Memory B cell (primary cell): ENCODE measurements around the gene AFAP1L2.

ENCODE experiments used
- ATAC-seq: fragments of 150-1000 bp; cut with Tn5 transposase; 2 replicates; pipeline ENCODE4 v1.10.0; 2021; ENCODE audit warnings: low read depth, mild to moderate bottlenecking, moderate library complexity
- DNase-seq, 2 donors: peaks; one replicate each; pipeline ENCODE4 v3.0.0; 2022; ENCODE audit warnings: low spot score in 2 of 2
- H3K27ac Mint-ChIP-seq: one replicate; pipeline ENCODE4 v1.8.0; 2022; ENCODE audit warnings: mild to moderate bottlenecking, moderate library complexity, mixed read lengths
- H3K27me3 Mint-ChIP-seq: one replicate; pipeline ENCODE4 v1.8.0; 2022; ENCODE audit warnings: mixed read lengths
- H3K36me3 Mint-ChIP-seq: one replicate; pipeline ENCODE4 v1.8.0; 2022; ENCODE audit warnings: mild to moderate bottlenecking, mixed read lengths
- H3K4me1 Mint-ChIP-seq: one replicate; pipeline ENCODE4 v1.8.0; 2022; ENCODE audit warnings: mixed read lengths
- H3K4me3 Mint-ChIP-seq: one replicate; pipeline ENCODE4 v1.8.0; 2022; ENCODE audit warnings: mild to moderate bottlenecking, moderate library complexity, mixed read lengths
- H3K9me3 Mint-ChIP-seq: one replicate; pipeline ENCODE4 v1.8.0; 2022; ENCODE audit warnings: mixed read lengths

AFAP1L2 gene

DNA sequence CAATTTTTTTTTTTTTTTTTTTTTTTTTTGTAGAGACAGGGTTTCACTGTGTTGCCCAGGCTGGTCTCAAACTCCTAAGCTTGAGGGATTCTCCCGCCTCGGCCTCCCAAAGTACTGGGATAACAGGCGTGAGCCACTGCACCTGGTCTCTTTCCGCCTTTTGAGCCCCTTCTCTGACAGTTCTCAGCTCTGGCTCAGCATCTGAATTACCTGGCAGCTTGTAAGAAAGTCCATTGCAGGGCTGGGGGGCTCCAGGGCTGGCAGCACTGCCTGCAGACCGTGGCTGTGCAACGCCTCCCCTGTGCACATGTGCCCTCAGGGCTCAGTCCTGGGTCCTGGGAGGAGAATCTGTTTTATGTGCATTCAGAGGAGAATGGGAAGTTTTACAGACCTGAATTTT, 127.6 kb downstream of the AFAP1L2 start:
- ATAC-seq (no peak), DNase-seq (no peak)
- Mint-ChIP-seq H3K4me3 (no peak overlapping the region), H3K27me3 (peaks cover 11% of the 10 kb centered on the region), H3K27ac (no peak overlapping the region), H3K36me3 (no peaks in the 10 kb centered on the region), H3K9me3 (peaks cover 3% of the 10 kb centered on the region), H3K4me1 (no peaks in the 10 kb centered on the region)

DNA sequence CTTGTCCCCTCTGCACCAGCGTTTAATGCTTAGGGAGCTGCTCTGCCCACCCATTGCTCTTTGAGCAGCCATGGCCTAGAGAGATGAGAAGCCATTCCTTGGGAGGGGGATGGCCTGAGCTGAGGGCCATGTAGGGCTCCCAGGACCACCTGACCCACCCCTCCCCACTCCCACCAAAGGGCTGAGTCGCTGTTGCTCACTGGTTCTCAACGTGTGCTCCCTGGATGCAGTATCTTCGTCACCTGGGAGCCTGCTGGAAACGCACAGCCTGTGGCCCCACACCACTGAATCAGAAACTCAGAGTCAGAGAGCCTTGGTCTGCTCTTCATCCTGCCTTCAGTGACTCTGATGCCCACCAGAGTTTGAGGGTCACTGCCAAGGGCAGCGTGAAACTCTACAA, 128.2 kb downstream of the AFAP1L2 start:
- H3K27me3 Mint-ChIP-seq = peaks cover 11% of the 10 kb centered on the region
- ATAC-seq = no peak
- no peaks in the 10 kb centered on the region for H3K36me3 Mint-ChIP-seq
- no peaks in the 10 kb centered on the region for H3K4me1 Mint-ChIP-seq
- H3K27ac Mint-ChIP-seq = no peak overlapping the region
- no peak overlapping the region for H3K4me3 Mint-ChIP-seq
- H3K9me3 Mint-ChIP-seq = peaks cover 3% of the 10 kb centered on the region
- no peak for DNase-seq

DNA sequence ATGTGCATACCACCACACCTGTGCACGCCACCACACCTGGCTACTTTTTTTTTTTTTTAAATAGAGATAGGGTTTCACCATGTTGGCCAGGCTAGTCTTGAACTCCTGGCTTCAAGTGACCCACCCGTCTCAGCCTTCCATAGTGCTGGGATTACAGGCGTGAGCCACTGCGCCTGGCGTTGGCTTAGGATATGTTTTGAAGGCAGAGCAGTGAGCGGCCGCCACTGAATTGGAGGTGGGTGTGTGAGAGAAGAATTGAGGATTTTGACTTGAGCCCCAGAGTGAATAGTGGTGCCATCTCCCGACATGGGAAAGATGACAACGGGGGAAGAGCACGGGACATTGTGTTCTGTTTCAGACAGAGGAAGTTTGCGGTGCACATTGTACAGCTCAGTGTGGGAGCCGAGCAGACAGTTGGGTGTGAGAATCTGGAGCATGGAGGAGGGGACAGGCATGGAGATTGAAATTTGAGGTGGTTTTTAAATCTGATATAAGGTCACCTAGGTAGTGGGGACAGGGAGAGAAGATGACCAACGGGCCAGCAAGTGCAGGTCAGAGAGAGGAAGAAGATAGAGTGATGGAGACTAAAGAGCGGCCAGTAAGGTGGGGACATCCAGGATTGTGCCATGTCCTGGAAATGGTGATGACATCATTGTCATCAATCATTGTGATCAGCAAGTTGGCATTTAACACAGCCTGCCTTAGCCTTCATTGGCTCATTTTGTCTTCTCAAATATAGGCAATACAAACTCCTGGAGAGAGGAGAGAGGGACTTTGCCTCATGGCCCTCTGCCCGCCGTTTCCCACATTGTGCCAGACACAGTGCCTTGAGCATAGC, 129.5 kb downstream of the AFAP1L2 start:
- ATAC-seq (no peak), DNase-seq (no peak)
- H3K9me3 Mint-ChIP-seq = peaks cover 3% of the 10 kb centered on the region
- no peaks in the 10 kb centered on the region for H3K36me3 Mint-ChIP-seq
- H3K4me3 Mint-ChIP-seq = no peak overlapping the region
- H3K27me3 Mint-ChIP-seq = peaks cover 13% of the 10 kb centered on the region
- H3K4me1 Mint-ChIP-seq = no peaks in the 10 kb centered on the region
- H3K27ac Mint-ChIP-seq = no peak overlapping the region

DNA sequence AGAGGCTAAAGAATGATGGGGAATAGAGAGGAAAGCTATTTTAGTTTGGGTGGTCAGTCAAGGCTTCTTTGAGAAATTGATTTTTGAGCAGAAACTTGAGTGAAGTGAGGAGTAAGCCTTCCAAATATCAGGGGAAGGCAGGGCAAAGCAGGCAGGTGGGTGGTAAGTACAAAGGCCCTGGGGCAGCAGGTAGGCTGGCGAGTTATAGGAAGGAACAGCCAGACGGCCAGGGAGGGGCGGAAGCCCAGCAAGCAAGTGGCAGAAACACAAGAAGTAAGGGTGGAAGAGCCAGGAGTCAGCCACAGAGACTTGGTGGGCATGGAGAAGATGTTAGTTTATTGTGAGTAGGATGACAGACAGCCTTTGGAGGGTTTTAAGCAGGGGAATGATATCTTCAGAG, 130.4 kb downstream of the AFAP1L2 start:
- ATAC-seq (no peak), DNase-seq (no peak)
- peaks cover 3% of the 10 kb centered on the region for H3K9me3 Mint-ChIP-seq
- no peak overlapping the region for H3K27ac Mint-ChIP-seq
- no peaks in the 10 kb centered on the region for H3K4me1 Mint-ChIP-seq
- no peak overlapping the region for H3K4me3 Mint-ChIP-seq
- H3K36me3 Mint-ChIP-seq = no peaks in the 10 kb centered on the region
- peaks cover 14% of the 10 kb centered on the region for H3K27me3 Mint-ChIP-seq

DNA sequence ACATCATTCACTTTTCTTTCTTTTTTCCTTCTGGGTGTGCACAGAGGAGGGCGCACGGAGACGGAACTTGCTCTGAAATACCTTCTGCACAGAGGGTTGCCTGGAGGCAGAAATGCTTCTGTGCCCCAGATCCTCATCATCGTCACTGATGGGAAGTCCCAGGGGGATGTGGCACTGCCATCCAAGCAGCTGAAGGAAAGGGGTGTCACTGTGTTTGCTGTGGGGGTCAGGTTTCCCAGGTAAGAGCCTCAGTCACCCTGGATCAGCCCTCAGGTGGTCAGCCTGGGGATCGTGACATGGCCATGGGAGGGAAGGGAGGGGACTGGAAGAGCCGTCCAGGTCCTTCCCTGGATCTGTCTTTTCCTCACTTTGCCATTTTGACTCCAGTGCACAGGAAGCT, 131.6 kb downstream of the AFAP1L2 start:
- H3K27me3 Mint-ChIP-seq = peaks cover 16% of the 10 kb centered on the region
- H3K4me1 Mint-ChIP-seq = no peaks in the 10 kb centered on the region
- ATAC-seq (no peak), DNase-seq (no peak)
- H3K36me3 Mint-ChIP-seq = no peaks in the 10 kb centered on the region
- no peak overlapping the region for H3K4me3 Mint-ChIP-seq
- no peak overlapping the region for H3K27ac Mint-ChIP-seq
- peaks cover 3% of the 10 kb centered on the region for H3K9me3 Mint-ChIP-seq

DNA sequence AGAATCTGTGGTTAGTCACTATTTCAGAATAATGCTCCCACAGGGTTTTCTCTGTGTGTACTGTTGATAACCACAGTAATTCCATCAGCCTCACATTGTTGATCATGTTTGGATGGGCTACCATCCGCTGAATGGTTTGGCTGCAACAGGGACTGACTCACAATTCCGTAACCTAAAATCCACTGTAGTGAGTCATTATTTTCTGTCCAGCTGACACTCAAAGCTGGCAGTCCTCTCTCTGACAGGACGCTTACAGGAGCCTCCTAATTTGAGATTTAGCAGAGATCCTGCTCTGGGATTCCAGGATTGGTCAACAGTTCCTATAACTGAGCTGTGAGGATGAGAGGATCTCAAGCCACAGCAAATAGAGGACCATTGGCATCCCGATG, 132.5 kb downstream of the AFAP1L2 start:
- peaks cover 3% of the 10 kb centered on the region for H3K9me3 Mint-ChIP-seq
- H3K4me1 Mint-ChIP-seq = no peaks in the 10 kb centered on the region
- peaks cover 13% of the 10 kb centered on the region for H3K27me3 Mint-ChIP-seq
- H3K36me3 Mint-ChIP-seq = no peaks in the 10 kb centered on the region
- no peak for DNase-seq
- H3K27ac Mint-ChIP-seq = no peak overlapping the region
- ATAC-seq = no peak
- H3K4me3 Mint-ChIP-seq = no peak overlapping the region

DNA sequence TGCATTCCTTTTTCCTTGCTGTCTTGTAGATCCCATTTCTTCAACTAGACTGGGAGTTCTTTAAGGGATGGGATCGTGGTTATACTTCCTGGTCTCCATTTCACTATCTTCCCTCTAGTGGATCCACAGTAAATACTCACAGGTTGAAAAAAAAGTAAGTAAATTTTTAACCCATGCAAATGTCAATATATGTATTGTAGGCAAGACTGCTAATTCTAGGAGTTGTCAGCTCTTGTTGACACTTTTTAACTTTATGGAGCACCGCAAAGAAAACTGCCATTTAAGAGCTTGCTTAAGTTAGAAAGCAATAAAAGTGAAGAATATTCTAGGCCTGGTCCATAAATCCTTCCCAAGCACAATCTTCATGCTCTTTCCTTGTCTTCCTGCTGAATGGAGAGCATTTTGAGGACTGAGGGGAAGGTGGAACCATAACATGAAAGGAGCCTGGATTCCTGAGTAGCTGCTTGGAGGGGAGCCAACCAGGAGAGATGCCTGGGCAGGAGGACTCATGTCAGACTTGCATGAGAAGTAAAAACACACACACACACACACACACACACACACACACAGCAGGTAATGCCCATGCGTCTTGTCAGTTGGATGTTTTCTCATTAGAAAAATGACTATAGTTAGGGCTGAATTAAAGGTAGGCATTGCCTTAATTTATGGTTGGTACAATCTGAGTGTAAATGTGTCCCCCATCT, 133.1 kb downstream of the AFAP1L2 start:
- no peak overlapping the region for H3K27ac Mint-ChIP-seq
- H3K4me3 Mint-ChIP-seq = no peak overlapping the region
- peaks cover 13% of the 10 kb centered on the region for H3K27me3 Mint-ChIP-seq
- DNase-seq = no peak
- no peaks in the 10 kb centered on the region for H3K4me1 Mint-ChIP-seq
- ATAC-seq = no peak
- H3K36me3 Mint-ChIP-seq = no peaks in the 10 kb centered on the region
- H3K9me3 Mint-ChIP-seq = peaks cover 3% of the 10 kb centered on the region

DNA sequence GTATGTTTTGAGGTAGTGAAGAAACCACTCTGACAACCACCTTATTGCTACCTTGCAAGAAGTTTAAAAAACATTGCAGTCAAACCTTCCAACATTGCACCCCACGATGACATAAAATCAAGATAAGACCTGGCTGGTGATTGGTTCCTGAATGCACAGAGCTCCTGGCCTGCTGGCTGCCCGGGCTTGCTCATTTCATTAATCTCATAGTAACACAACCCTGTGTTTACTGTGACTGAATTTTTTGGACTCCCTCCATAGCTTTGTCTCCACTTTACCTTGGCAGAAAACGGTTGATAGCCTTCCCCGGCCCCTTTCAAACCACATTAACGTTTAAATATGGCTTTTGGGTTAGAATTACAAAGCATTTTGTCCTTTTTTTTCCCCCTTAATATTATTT, 137.8 kb downstream of the AFAP1L2 start:
- ATAC-seq (no peak), DNase-seq (no peak)
- H3K27ac Mint-ChIP-seq = no peak overlapping the region
- no peaks in the 10 kb centered on the region for H3K4me1 Mint-ChIP-seq
- no peaks in the 10 kb centered on the region for H3K36me3 Mint-ChIP-seq
- H3K27me3 Mint-ChIP-seq = peaks cover 8% of the 10 kb centered on the region
- no peaks in the 10 kb centered on the region for H3K9me3 Mint-ChIP-seq
- H3K4me3 Mint-ChIP-seq = no peak overlapping the region

DNA sequence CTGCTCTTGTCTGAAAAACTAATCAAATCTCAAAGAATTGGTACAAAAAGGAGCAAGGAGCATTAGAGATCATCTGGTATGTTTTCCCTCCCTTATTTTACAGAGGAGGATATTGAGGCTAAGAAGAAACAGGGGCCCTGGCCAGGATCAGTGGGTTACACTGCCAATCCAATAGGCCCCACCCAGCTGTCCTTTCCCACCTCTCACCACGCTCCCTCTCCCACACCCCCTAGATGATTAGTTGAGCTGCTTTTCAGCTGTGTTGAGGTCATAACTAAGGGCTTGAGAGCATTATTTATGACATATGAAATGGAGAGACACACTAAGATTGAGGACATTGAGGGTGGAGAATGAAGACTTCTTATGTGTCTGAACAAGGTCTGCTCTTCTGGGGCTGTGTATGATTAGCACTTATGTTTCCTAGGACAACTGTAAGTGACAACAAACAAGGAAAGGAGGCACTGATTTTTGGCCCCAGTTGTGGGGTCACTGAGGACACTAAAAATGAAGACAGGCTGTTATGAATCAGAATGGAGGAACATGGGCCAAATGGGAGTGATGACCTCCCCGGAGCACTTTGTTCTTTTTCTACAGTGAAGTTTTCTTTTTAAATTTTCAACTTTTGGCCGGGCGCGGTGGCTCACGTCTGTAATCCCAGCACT, 138.8 kb downstream of the AFAP1L2 start:
- ATAC-seq = no peak
- Mint-ChIP-seq H3K9me3 (no peaks in the 10 kb centered on the region), H3K4me1 (no peaks in the 10 kb centered on the region), H3K27ac (no peak overlapping the region), H3K36me3 (no peaks in the 10 kb centered on the region), H3K27me3 (peaks cover 5% of the 10 kb centered on the region), H3K4me3 (no peak overlapping the region)
- DNase-seq = no peak

DNA sequence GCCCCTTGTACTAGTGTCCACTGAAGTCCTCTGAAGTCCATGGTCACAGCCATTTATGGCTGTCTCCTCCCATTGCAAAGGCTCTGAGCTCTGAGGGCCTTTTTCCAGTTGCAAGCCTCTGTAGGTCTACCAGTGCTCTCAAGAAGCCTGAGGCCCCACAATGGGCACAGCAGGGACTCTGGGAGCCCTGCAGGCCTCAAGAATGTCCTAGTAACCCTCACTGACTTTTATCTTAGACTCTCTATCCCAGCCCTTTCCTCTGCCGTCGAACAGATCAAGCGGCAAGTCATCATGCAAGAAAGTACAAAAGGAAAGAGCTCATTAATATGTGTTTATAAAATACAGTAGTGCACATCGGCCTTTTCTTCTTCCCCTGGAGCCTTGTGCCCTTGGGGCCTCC, 141.8 kb downstream of the AFAP1L2 start:
- Mint-ChIP-seq H3K27ac (no peak overlapping the region), H3K4me1 (no peaks in the 10 kb centered on the region), H3K36me3 (no peaks in the 10 kb centered on the region), H3K4me3 (no peak overlapping the region), H3K27me3 (peaks cover 3% of the 10 kb centered on the region), H3K9me3 (no peaks in the 10 kb centered on the region)
- DNase-seq (no peak), ATAC-seq (no peak)

DNA sequence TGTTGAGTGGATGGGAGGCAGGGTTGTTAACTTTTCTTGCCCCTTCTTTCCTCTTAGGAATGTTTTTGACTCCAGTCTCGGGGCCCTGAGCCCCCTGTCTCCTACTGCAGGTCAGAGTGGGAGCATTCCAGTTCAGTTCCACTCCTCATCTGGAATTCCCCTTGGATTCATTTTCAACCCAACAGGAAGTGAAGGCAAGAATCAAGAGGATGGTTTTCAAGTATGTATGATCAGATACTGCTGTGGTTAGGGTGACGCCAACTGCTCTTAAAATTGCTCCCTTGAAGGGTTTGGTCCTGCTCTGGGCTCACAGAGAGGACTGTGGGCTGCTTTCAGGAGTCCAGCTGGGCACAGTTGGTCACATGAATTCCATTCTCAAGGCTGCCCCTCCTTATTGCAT, 143.2 kb downstream of the AFAP1L2 start:
- Mint-ChIP-seq H3K4me1 (no peaks in the 10 kb centered on the region), H3K27ac (no peak overlapping the region), H3K4me3 (no peak overlapping the region), H3K27me3 (peaks cover 3% of the 10 kb centered on the region), H3K9me3 (no peaks in the 10 kb centered on the region), H3K36me3 (no peaks in the 10 kb centered on the region)
- DNase-seq (no peak), ATAC-seq (no peak)

DNA sequence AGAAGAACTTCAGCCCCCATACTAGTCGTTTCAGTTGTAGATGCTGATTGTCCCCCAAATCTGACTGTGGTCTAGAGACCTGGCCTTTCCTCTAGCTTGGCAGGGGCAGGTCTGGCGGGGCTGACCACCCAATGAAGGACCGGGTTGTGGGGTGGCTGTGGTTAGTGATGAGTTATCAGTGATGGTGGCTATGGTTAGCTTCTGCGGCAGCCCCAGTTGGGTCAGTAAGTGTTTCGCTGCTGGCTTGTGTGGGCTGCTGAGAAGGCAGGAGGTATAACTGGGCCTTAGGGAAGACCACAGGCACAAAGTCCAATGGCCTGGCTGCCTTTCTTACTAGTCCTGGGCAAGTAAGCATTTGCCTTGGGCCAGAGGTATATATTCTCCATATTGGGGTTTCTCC, 143.9 kb downstream of the AFAP1L2 start:
- H3K27me3 Mint-ChIP-seq = no peaks in the 10 kb centered on the region
- H3K4me3 Mint-ChIP-seq = no peak overlapping the region
- no peak for ATAC-seq
- no peaks in the 10 kb centered on the region for H3K36me3 Mint-ChIP-seq
- H3K9me3 Mint-ChIP-seq = no peaks in the 10 kb centered on the region
- no peak for DNase-seq
- no peak overlapping the region for H3K27ac Mint-ChIP-seq
- H3K4me1 Mint-ChIP-seq = no peaks in the 10 kb centered on the region

DNA sequence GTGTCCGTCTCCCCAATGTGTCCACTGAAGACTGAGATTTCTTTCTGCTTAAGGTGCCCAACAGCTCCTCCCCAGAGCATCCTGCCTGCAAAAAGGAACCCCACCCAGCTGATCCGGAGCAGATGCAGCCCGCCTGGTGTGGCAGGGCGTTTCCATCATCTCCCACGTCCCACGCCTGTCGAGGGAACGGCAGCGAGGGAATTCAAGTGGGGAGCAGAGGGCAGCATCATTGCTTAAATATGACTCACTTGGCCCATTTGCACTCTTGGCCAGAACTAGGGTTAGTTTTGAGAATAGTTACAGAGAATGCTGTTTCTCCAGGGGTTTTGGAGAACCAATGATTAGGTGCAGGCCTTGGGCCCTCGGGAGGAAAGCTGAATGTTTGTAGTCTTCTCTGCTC, 144.5 kb downstream of the AFAP1L2 start:
- no peak overlapping the region for H3K27ac Mint-ChIP-seq
- peaks cover 3% of the 10 kb centered on the region for H3K27me3 Mint-ChIP-seq
- no peaks in the 10 kb centered on the region for H3K36me3 Mint-ChIP-seq
- H3K4me1 Mint-ChIP-seq = no peaks in the 10 kb centered on the region
- H3K9me3 Mint-ChIP-seq = no peaks in the 10 kb centered on the region
- ATAC-seq = no peak
- no peak for DNase-seq
- H3K4me3 Mint-ChIP-seq = no peak overlapping the region

DNA sequence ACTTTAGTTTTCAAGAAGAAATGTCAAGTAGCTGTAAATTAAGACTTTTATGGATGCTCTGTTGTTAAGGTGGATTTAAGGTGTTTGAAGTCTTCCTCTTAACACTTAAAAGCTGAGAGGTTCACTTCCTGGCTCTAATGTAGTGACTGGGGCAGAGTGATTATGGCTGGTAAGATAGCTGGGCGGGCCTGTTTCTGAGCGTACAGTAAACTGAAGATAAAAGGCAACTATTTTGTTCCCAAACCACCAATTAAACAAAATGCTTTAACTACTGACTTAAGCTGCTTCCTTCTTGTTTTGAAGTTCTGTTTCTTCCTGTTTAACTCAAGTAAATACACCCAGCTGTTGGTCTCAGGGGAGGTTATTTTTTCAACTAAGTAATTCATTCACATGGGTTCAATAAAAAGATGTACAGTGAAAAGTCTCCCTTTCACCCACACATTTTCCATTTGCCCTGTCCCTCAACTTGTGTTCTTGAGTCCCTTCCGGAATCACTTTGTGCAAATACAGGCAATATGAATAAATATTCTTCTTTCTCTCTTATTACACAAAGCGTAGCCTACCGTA, 145.9 kb downstream of the AFAP1L2 start:
- DNase-seq (no peak), ATAC-seq (no peak)
- H3K4me1 Mint-ChIP-seq = no peaks in the 10 kb centered on the region
- H3K9me3 Mint-ChIP-seq = no peaks in the 10 kb centered on the region
- no peaks in the 10 kb centered on the region for H3K36me3 Mint-ChIP-seq
- no peak overlapping the region for H3K4me3 Mint-ChIP-seq
- H3K27ac Mint-ChIP-seq = no peak overlapping the region
- H3K27me3 Mint-ChIP-seq = peaks cover 8% of the 10 kb centered on the region
